CD14-positive monocyte (primary cell): Measurements from ENCODE around the gene ABHD17B. TPM values are rescaled to one million over a fixed set of nuclear protein-coding genes. Genes with fewer than 3 reads are reported as not detected.

Experiments
- DNase-seq, 3 donors: peaks; one replicate each; pipeline ENCODE4 v3.0.0-alpha.2; 2011 to 2022
- H2AFZ ChIP-seq: 2 replicates; pipeline ENCODE4 v1.6.0; 2012; ENCODE audit warnings: mild to moderate bottlenecking, low read depth, low read length, inconsistent platforms; ENCODE audit not compliant: insufficient read depth, poor library complexity, severe bottlenecking
- H3K27ac ChIP-seq, 2 donors: 1 replicate in 1 of 2; 2 replicates in 1 of 2; pipeline ENCODE4 v1.5.1; 2012 to 2013; ENCODE audit warnings: low read length in 2 of 2, control low read depth in 1 of 2, inconsistent platforms in 1 of 2, low read depth in 1 of 2, mild to moderate bottlenecking in 1 of 2
- H3K27me3 ChIP-seq, 2 donors: one replicate each; pipeline versions ENCODE4 v1.6.0 to v1.6.1; 2011 to 2013; ENCODE audit warnings: low read length in 2 of 2; ENCODE audit not compliant: control insufficient read depth in 2 of 2, insufficient read depth in 2 of 2
- H3K36me3 ChIP-seq, 2 donors: replicated peaks in 1 of 2; 1 replicate in 1 of 2; 2 replicates in 1 of 2; pipeline versions ENCODE4 v1.5.1 to v1.6.1; 2012 to 2013; ENCODE audit warnings: low read length in 2 of 2, control low read depth in 1 of 2, inconsistent platforms in 1 of 2, mild to moderate bottlenecking in 1 of 2; ENCODE audit not compliant: insufficient read depth in 2 of 2, control insufficient read depth in 1 of 2
- H3K4me1 ChIP-seq, 2 donors: 1 replicate in 1 of 2; 2 replicates in 1 of 2; pipeline versions ENCODE4 v1.5.1 to v1.6.1; 2012 to 2013; ENCODE audit warnings: low read length in 2 of 2, control low read depth in 1 of 2, inconsistent platforms in 1 of 2, mild to moderate bottlenecking in 1 of 2, moderate library complexity in 1 of 2; ENCODE audit not compliant: insufficient read depth in 2 of 2, control insufficient read depth in 1 of 2
- H3K4me2 ChIP-seq: replicated peaks from 2 replicates; pipeline ENCODE3; 2012; ENCODE audit warnings: low read length, moderate library complexity, mild to moderate bottlenecking; ENCODE audit not compliant: poor library complexity, severe bottlenecking; ENCODE audit errors: extremely low read depth
- H3K4me3 ChIP-seq, 3 experiments: fragments of 200-600 bp in 1 of 3; sonication (generic) in 1 of 3; replicated peaks in 1 of 3; 1 replicate in 2 of 3; 2 replicates in 1 of 3; pipeline ENCODE4 v1.5.1; 2011 to 2013; ENCODE audit warnings: low read length in 3 of 3, mild to moderate bottlenecking in 3 of 3, control low read depth in 2 of 3, low read depth in 2 of 3, inconsistent platforms in 1 of 3, moderate library complexity in 1 of 3
- H3K79me2 ChIP-seq: 2 replicates; pipeline ENCODE4 v1.6.0; 2012; ENCODE audit warnings: mild to moderate bottlenecking, control low read depth, inconsistent platforms, low read length, moderate library complexity; ENCODE audit not compliant: insufficient read depth
- H3K9ac ChIP-seq: 2 replicates; pipeline ENCODE4 v1.6.0; 2017; ENCODE audit warnings: low read length, mild to moderate bottlenecking; ENCODE audit not compliant: insufficient read depth, poor library complexity, severe bottlenecking
- H3K9me3 ChIP-seq, 2 donors: replicated peaks in 1 of 2; 1 replicate in 1 of 2; 2 replicates in 1 of 2; pipeline versions ENCODE4 v1.5.1 to v1.6.1; 2012 to 2013; ENCODE audit warnings: low read length in 2 of 2, control low read depth in 1 of 2; ENCODE audit not compliant: control insufficient read depth in 1 of 2, insufficient read depth in 1 of 2
- H4K20me1 ChIP-seq: 2 replicates; pipeline ENCODE4 v1.6.0; 2012; ENCODE audit warnings: mild to moderate bottlenecking, low read length, control low read depth, moderate library complexity; ENCODE audit not compliant: insufficient read depth
- H3K27ac Mint-ChIP-seq, 7 donors: one replicate each; pipeline ENCODE4 v1.8.0; 2020; ENCODE audit warnings: mild to moderate bottlenecking in 7 of 7, mixed read lengths in 7 of 7, moderate library complexity in 6 of 7, inconsistent platforms in 2 of 7
- H3K27me3 Mint-ChIP-seq, 3 donors: one replicate each; pipeline ENCODE4 v1.8.0; 2021 to 2022; ENCODE audit warnings: low read depth in 3 of 3, mild to moderate bottlenecking in 3 of 3, mixed read lengths in 3 of 3, moderate library complexity in 3 of 3, inconsistent platforms in 1 of 3
- H3K36me3 Mint-ChIP-seq, 2 donors: one replicate each; pipeline ENCODE4 v1.8.0; 2020; ENCODE audit warnings: mixed read lengths in 2 of 2, inconsistent platforms in 1 of 2, mild to moderate bottlenecking in 1 of 2
- H3K4me1 Mint-ChIP-seq: one replicate; pipeline ENCODE4 v1.8.0; 2020; ENCODE audit warnings: mild to moderate bottlenecking, mixed read lengths
- H3K4me3 Mint-ChIP-seq, 2 donors: one replicate each; pipeline ENCODE4 v1.8.0; 2020; ENCODE audit warnings: mild to moderate bottlenecking in 2 of 2, mixed read lengths in 2 of 2, moderate library complexity in 1 of 2
- H3K9me3 Mint-ChIP-seq, 7 donors: one replicate each; pipeline ENCODE4 v1.8.0; 2020 to 2022; ENCODE audit warnings: mixed read lengths in 7 of 7, mild to moderate bottlenecking in 6 of 7, moderate library complexity in 6 of 7, inconsistent platforms in 2 of 7
- WGBS: methylation state at CpG from one replicate; pipeline ENCODE4 v1.1.5; 2013; ENCODE audit warnings: missing lambda C conversion rate; ENCODE audit not compliant: insufficient coverage; 5-methylcytosine and 5-hydroxymethylcytosine counted together
- intact Hi-C, 2 donors: fragments of 100-400 bp; cut with micrococcal nuclease; formaldehyde crosslinking; loops; one replicate each; pipeline versions ENCODE4 v1.15.0 to v1.15.1; 2023
- polyA plus RNA-seq, 3 donors: library from polyadenylated mRNA; depleted of rRNA in 1 of 3; unstranded in 2 of 3; stranded (reverse) in 1 of 3; fragments of 300-500 nt in 2 of 3; fragments of >200 nt in 1 of 3; fragmentation: Illumina TruSeq in 2 of 3; gene quantifications; 1 replicate in 2 of 3; 2 replicates in 1 of 3; pipeline ENCODE4 v1.2.3, GENCODE V29; 2012 to 2021
- TF ChIP-seq, protein P1 (sequence below): fragments of 200-600 bp; IDR thresholded peaks from one replicate; pipeline ENCODE4 v1.8.0; 2022; ENCODE audit warnings: antibody characterized with exemption, mild to moderate bottlenecking

Gene ABHD17B
- polyA plus RNA-seq, 3 donors = 4.1 to 12.8 (median 12.3) TPM

DNA sequence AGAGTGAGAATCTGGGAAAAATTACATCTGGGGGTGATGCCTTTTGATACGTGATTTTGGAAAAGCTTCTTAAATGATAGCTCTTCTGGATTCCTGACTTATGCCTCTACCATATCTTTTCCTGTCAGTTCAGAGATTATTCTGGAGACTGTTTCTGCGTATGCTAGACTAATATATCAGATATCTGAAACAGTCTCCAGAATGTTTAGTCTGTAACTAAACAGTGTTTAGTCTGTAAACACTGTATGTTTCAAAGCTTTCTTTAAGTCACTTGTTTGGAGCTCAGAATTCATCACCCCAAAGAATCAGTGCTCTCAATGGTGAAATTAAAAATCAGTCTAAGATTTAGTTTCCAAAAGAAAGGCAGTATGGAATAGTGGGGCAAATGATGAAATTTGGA is 20.2 kb upstream of the ABHD17B start:
- Histone ChIP-seq H4K20me1 (no peaks in the 10 kb centered on the region), H3K27me3 (no peaks in the 10 kb centered on the region), H3K4me1 (no peaks in the 10 kb centered on the region), H3K9ac (no peak overlapping the region), H3K9me3 (no peaks in the 10 kb centered on the region), H2AFZ (no peak overlapping the region), H3K79me2 (peaks cover 14% of the 10 kb centered on the region), H3K36me3 (no peaks in the 10 kb centered on the region), H3K4me2 (no peak overlapping the region), H3K27ac (no peak overlapping the region), H3K4me3 (no peak overlapping the region)
- Mint-ChIP-seq H3K4me3 (no peak overlapping the region), H3K27ac (no peak overlapping the region), H3K27me3 (no peaks in the 10 kb centered on the region), H3K9me3 (peaks cover 0 to 2% (median 0%) of the 10 kb centered on the region in 7 donors), H3K4me1 (peaks cover 2% of the 10 kb centered on the region), H3K36me3 (peaks cover 2 to 7% of the 10 kb centered on the region in 2 donors)
- intact Hi-C loops = no loop called here
- TF ChIP-seq, protein P1, sequence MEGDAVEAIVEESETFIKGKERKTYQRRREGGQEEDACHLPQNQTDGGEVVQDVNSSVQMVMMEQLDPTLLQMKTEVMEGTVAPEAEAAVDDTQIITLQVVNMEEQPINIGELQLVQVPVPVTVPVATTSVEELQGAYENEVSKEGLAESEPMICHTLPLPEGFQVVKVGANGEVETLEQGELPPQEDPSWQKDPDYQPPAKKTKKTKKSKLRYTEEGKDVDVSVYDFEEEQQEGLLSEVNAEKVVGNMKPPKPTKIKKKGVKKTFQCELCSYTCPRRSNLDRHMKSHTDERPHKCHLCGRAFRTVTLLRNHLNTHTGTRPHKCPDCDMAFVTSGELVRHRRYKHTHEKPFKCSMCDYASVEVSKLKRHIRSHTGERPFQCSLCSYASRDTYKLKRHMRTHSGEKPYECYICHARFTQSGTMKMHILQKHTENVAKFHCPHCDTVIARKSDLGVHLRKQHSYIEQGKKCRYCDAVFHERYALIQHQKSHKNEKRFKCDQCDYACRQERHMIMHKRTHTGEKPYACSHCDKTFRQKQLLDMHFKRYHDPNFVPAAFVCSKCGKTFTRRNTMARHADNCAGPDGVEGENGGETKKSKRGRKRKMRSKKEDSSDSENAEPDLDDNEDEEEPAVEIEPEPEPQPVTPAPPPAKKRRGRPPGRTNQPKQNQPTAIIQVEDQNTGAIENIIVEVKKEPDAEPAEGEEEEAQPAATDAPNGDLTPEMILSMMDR = no peak
- no CpG with 5 or more reads among the region's 2 CpGs for WGBS
- no peak for DNase-seq

DNA sequence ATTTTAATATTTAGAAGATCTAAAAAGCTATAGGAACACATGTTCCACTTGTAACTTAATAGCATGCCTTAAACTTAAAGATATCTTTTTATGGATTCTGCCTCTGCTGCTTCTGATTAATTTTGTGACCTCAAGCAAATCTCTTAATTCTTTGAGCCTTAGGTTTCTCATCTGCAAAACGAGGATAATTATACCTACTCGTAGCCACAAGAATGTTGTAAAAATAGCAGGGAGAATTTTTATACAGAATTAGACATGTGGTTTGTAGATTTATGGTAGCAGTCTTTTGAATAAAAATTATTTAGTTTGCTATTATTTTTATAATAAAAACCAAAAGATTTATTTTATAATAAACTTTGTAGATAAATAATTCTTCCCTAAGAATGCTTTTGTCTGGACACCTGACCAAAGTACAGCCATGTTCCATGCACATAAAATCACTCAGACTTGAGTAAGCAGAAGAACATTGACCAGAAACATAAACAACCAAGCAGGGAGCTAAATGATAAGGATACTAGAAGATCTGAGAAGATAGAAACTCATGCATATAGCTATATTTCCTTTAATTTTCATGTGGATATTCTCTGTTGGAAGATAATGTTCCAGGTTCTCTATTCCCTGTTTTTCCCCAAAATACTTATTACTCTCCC is 18.9 kb upstream of the ABHD17B start:
- H3K9ac ChIP-seq = no peak overlapping the region
- Mint-ChIP-seq H3K27ac (no peak overlapping the region), H3K27me3 (no peaks in the 10 kb centered on the region), H3K36me3 (peaks cover 5 to 12% of the 10 kb centered on the region in 2 donors), H3K9me3 (peaks cover 0 to 2% (median 0%) of the 10 kb centered on the region in 7 donors), H3K4me3 (no peak overlapping the region), H3K4me1 (no peaks in the 10 kb centered on the region)
- peaks cover 0 to 5% of the 10 kb centered on the region in 2 donors for H3K36me3 ChIP-seq
- H3K27me3 ChIP-seq = no peaks in the 10 kb centered on the region
- no peaks in the 10 kb centered on the region for H3K9me3 ChIP-seq
- H3K27ac ChIP-seq = no peak overlapping the region
- no peak overlapping the region for H2AFZ ChIP-seq
- peaks cover 8% of the 10 kb centered on the region for H4K20me1 ChIP-seq
- WGBS = no CpG with 5 or more reads among the region's 2 CpGs
- TF ChIP-seq, protein P1 = no peak
- no peaks in the 10 kb centered on the region for H3K4me1 ChIP-seq
- no peak for DNase-seq
- no peak overlapping the region for H3K4me2 ChIP-seq
- intact Hi-C loops = no loop called here
- no peak overlapping the region for H3K4me3 ChIP-seq
- H3K79me2 ChIP-seq = peaks cover 15% of the 10 kb centered on the region
